MCF 10A (cell line): Measurements from ENCODE around the gene FBLL1. TPM values are rescaled to one million over a fixed set of nuclear protein-coding genes. Genes with fewer than 3 reads are reported as not detected.

ENCODE experiments used
- Bru-seq: library from RNA; stranded (reverse); fragments of 400-500 nt; gene quantifications from one replicate; lab custom pipeline; 2021; lab: Mats Ljungman, UMichigan
- BruChase-seq, 2 experiments: library from RNA; stranded (reverse); fragments of 400-500 nt; gene quantifications; one replicate each; lab custom pipeline; 2021; lab: Mats Ljungman, UMichigan
- BruUV-seq: library from RNA; stranded (reverse); fragments of 400-500 nt; replicated peaks from 2 replicates; lab custom pipeline; 2021; lab: Mats Ljungman, UMichigan
- CTCF ChIA-PET: fragments of 300-600 bp; sonication (Branson Sonifier 250); formaldehyde crosslinking; extraction: SDS; loops from one replicate; lab custom pipeline; 2021; ENCODE audit warnings: antibody characterized with exemption, inconsistent platforms; lab: Yijun Ruan, JAX
- POLR2A ChIA-PET: fragments of 300-600, 350-650 bp; sonication (Branson Sonifier 250); formaldehyde crosslinking; extraction: SDS; loops from one replicate; lab custom pipeline; 2020; ENCODE audit warnings: antibody characterized with exemption, inconsistent platforms; lab: Yijun Ruan, JAX
- DNase-seq: peaks from one replicate; pipeline ENCODE4 v3.0.0-alpha.2; 2018; ENCODE audit not compliant: unreplicated experiment
- H3K27ac Mint-ChIP-seq: one replicate; pipeline ENCODE4 v1.8.0; 2022; ENCODE audit warnings: mild to moderate bottlenecking, low read depth, mixed read lengths; ENCODE audit not compliant: unreplicated experiment
- H3K27me3 Mint-ChIP-seq: one replicate; pipeline ENCODE4 v1.8.0; 2022; ENCODE audit warnings: mixed read lengths; ENCODE audit not compliant: insufficient read depth, unreplicated experiment
- H3K36me3 Mint-ChIP-seq: one replicate; pipeline ENCODE4 v1.8.0; 2022; ENCODE audit warnings: mild to moderate bottlenecking, moderate library complexity, mixed read lengths; ENCODE audit not compliant: insufficient read depth, unreplicated experiment
- H3K4me1 Mint-ChIP-seq: one replicate; pipeline ENCODE4 v1.8.0; 2022; ENCODE audit warnings: mixed read lengths; ENCODE audit not compliant: insufficient read depth, unreplicated experiment
- H3K4me3 Mint-ChIP-seq: one replicate; pipeline ENCODE4 v1.8.0; 2022; ENCODE audit warnings: mild to moderate bottlenecking, moderate library complexity, mixed read lengths; ENCODE audit not compliant: unreplicated experiment
- H3K9me3 Mint-ChIP-seq: one replicate; pipeline ENCODE4 v1.8.0; 2022; ENCODE audit warnings: mixed read lengths; ENCODE audit not compliant: unreplicated experiment
- CTCF ChIP-seq: fragments of 200-600 bp; IDR thresholded peaks from one replicate; pipeline ENCODE4 v1.8.0; 2022; ENCODE audit warnings: antibody characterized with exemption, mild to moderate bottlenecking; ENCODE audit not compliant: unreplicated experiment
- intact Hi-C: fragments of 100-400 bp; cut with micrococcal nuclease; formaldehyde crosslinking; loops from 2 replicates; pipeline ENCODE4 v1.14.1; 2022
- long read RNA-seq: library from polyadenylated mRNA; stranded (forward); transcript quantifications from one replicate; pipeline ENCODE4 v2.0.0, GENCODE V29; 2022
- total RNA-seq: library from RNA; stranded (reverse); gene quantifications from 2 replicates; pipeline ENCODE4 v1.2.3, GENCODE V29; 2022

FBLL1 gene
- total RNA-seq (0.42 TPM in 1 of 2 replicates, not detected in the other), Bru-seq, nascent RNA (percentile 31 among the genes with signal in this experiment), BruChase-seq, experiment 1, labeled RNA remaining after a 6-hour chase (percentile 63 among the genes with signal in this experiment), BruChase-seq, experiment 2, labeled RNA remaining after a 2-hour chase (percentile 44 among the genes with signal in this experiment)
- long read RNA-seq = 0 reads

- DNase-seq = peak; percentile 29
- no peak within 1 kb of the TSS for H3K27ac Mint-ChIP-seq
- H3K36me3 Mint-ChIP-seq = no peaks in the 10 kb centered on the region
- no peaks in the 10 kb centered on the region for H3K27me3 Mint-ChIP-seq
- no TSS peak for BruUV-seq
- peaks cover 8% of the 10 kb centered on the region for H3K9me3 Mint-ChIP-seq
- H3K4me3 Mint-ChIP-seq = no peak within 1 kb of the TSS
- H3K4me1 Mint-ChIP-seq = no peaks in the 10 kb centered on the region
- intact Hi-C loops = no loop called here
- ChIA-PET CTCF (interaction anchor here (0.5 kb wide), 1 partner anchor 1013 kb away, joined by 3 read pairs; no protein-coding TSS in a partner anchor), POLR2A (no interaction called here)
- TF ChIP-seq CTCF = no peak
Measured at GRCh38 chr5:168528521-168529373, at the start of gene FBLL1. Gene FBLL1, plus strand, starts transcription at chr5:168529305. Its CDS starts 200 bp downstream, at chr5:168529505.

- BruUV-seq = no TSS peak
- ChIA-PET POLR2A (interaction anchor here (0.8 kb wide), 1 partner anchor 25 kb away, joined by 3 read pairs; no protein-coding TSS in a partner anchor), CTCF (no interaction called here)
- Mint-ChIP-seq H3K4me1 (peaks cover 8% of the 10 kb centered on the region), H3K27me3 (no peaks in the 10 kb centered on the region), H3K9me3 (no peaks in the 10 kb centered on the region), H3K27ac (no peak overlapping the region), H3K36me3 (no peaks in the 10 kb centered on the region), H3K4me3 (no peak overlapping the region)
- TF ChIP-seq CTCF = no peak
- DNase-seq = no peak
- intact Hi-C loops = no loop called here
Measured at GRCh38 chr5:168480601-168481000, 48.5 kb upstream of the FBLL1 start.

- no peaks in the 10 kb centered on the region for H3K9me3 Mint-ChIP-seq
- no peak overlapping the region for H3K4me3 Mint-ChIP-seq
- ChIA-PET CTCF (interaction anchor here (0.6 to 1.0 kb wide), 2 partner anchors 62 to 75 kb away, joined by 3 read pairs; no protein-coding TSS in a partner anchor), POLR2A (interaction anchor here (0.8 kb wide), 1 partner anchor 24 kb away, joined by 3 read pairs; no protein-coding TSS in a partner anchor)
- H3K27ac Mint-ChIP-seq = no peak overlapping the region
- no peak for TF ChIP-seq CTCF
- no peaks in the 10 kb centered on the region for H3K27me3 Mint-ChIP-seq
- peaks cover 14% of the 10 kb centered on the region for H3K4me1 Mint-ChIP-seq
- intact Hi-C loops = no loop called here
- BruUV-seq = no TSS peak
- no peak for DNase-seq
- peaks cover 3% of the 10 kb centered on the region for H3K36me3 Mint-ChIP-seq
Measured at GRCh38 chr5:168481330-168481788, 47.7 kb upstream of the FBLL1 start.

GRCh38 chr5:168482361-168482760, 46.7 kb upstream of the FBLL1 start:
- no peak for TF ChIP-seq CTCF
- peaks cover 12% of the 10 kb centered on the region for H3K36me3 Mint-ChIP-seq
- ChIA-PET CTCF (interaction anchor here (0.7 to 1.0 kb wide), 4 partner anchors 108 to 213 kb away, joined by 3 to 4 read pairs (median 3); no protein-coding TSS in a partner anchor), POLR2A (no interaction called here)
- no peaks in the 10 kb centered on the region for H3K9me3 Mint-ChIP-seq
- DNase-seq = no peak
- no peak overlapping the region for H3K27ac Mint-ChIP-seq
- no peaks in the 10 kb centered on the region for H3K27me3 Mint-ChIP-seq
- intact Hi-C loops = no loop called here
- no TSS peak for BruUV-seq
- H3K4me1 Mint-ChIP-seq = peaks cover 16% of the 10 kb centered on the region
- H3K4me3 Mint-ChIP-seq = no peak overlapping the region
